Stimulated activated naive CD8-positive, alpha-beta T cell treated with anti-CD3 and anti-CD28 coated beads, Interleukin-15, Interleukin-2, amounts not matched to agents 100 ng/mL and 50 ng/mL, for 24 hours (primary cell): ENCODE results near the gene BOC.

Experiments
- H3K27ac Mint-ChIP-seq: one replicate; pipeline ENCODE4 v1.8.0; 2021; ENCODE audit warnings: mild to moderate bottlenecking, mixed read lengths
- H3K27me3 Mint-ChIP-seq: one replicate; pipeline ENCODE4 v1.8.0; 2021; ENCODE audit warnings: mixed read lengths
- H3K36me3 Mint-ChIP-seq: one replicate; pipeline ENCODE4 v1.8.0; 2021; ENCODE audit warnings: low read depth, mixed read lengths
- H3K4me1 Mint-ChIP-seq: one replicate; pipeline ENCODE4 v1.8.0; 2021; ENCODE audit warnings: low read depth, mixed read lengths
- H3K4me3 Mint-ChIP-seq: one replicate; pipeline ENCODE4 v1.8.0; 2021; ENCODE audit warnings: mild to moderate bottlenecking, mixed read lengths
- H3K9me3 Mint-ChIP-seq: one replicate; pipeline ENCODE4 v1.8.0; 2021; ENCODE audit warnings: mixed read lengths

Gene BOC

DNA sequence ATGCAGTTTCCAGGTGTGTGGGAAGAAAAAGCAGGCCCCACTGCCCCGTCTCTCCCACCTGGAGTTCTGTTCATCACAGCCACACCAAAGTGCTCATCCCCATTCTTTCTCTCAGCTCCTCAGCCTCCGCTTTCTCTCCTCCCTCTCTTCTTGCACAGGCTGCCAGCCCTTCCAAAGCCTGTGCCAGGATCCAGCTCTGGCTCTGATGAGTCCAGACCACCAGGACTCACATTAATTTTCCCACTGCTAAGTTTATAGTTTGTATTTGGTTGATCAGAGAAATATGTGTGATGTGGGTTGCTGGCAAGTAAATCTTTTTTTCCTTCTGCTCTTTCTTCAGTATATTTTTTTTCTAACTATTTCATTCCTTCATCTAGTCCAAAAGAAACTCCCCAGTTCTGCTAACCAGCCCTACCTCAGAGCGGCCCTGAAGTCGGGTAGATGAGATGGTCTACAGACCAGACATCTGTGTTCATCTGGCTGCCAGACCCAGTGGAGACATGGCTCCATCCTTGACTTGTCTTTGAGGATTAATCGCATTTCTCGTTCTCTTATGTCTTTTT lies 49.8 kb downstream of the BOC start:
- Mint-ChIP-seq H3K27me3 (no peaks in the 10 kb centered on the region), H3K9me3 (no peaks in the 10 kb centered on the region), H3K4me1 (no peaks in the 10 kb centered on the region), H3K36me3 (no peaks in the 10 kb centered on the region), H3K4me3 (no peak overlapping the region), H3K27ac (no peak overlapping the region)

- no peaks in the 10 kb centered on the region for H3K36me3 Mint-ChIP-seq
- H3K27me3 Mint-ChIP-seq: no peaks in the 10 kb centered on the region
- H3K9me3 Mint-ChIP-seq: no peaks in the 10 kb centered on the region
- no peak overlapping the region for H3K27ac Mint-ChIP-seq
- H3K4me1 Mint-ChIP-seq: no peaks in the 10 kb centered on the region
- H3K4me3 Mint-ChIP-seq: no peak overlapping the region
These were observed 50.4 kb downstream of the BOC start for GRCh38 chr3:113261626-113262303.

GRCh38 chr3:113262304-113262665 lies 50.9 kb downstream of the BOC start:
- H3K27me3 Mint-ChIP-seq: no peaks in the 10 kb centered on the region

DNA sequence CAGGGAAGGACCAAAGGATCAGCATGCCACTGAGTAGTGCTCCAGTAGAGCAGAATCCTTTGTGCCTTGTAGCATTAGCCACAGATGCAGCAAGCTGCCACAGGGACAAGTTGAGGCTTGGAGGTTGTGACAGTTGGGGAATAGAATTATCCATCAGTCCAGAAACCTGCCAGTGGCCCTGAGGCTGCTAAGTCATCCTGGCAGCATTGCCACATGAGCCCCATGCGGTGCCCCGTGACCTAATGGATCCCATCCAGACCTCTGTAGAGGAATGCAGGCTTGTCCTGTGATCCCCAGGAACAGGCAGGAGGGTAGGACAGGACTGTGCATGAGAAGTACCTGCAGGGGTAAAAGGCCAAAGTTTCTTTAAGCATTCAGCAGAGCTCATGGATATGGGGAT lies 51.7 kb downstream of the BOC start:
- H3K27ac Mint-ChIP-seq: no peak overlapping the region
- H3K4me1 Mint-ChIP-seq: no peaks in the 10 kb centered on the region
- H3K4me3 Mint-ChIP-seq: no peak overlapping the region
- no peaks in the 10 kb centered on the region for H3K27me3 Mint-ChIP-seq
- H3K9me3 Mint-ChIP-seq: no peaks in the 10 kb centered on the region
- no peaks in the 10 kb centered on the region for H3K36me3 Mint-ChIP-seq

More at GRCh38 chr3:113262304-113262665, 50.9 kb downstream of the BOC start:
- Mint-ChIP-seq H3K4me3 (no peak overlapping the region), H3K9me3 (no peaks in the 10 kb centered on the region), H3K36me3 (no peaks in the 10 kb centered on the region), H3K27ac (no peak overlapping the region), H3K4me1 (no peaks in the 10 kb centered on the region)

GRCh38 chr3:113263778-113264177 lies 52.4 kb downstream of the BOC start:
- Mint-ChIP-seq H3K4me1 (no peaks in the 10 kb centered on the region), H3K36me3 (no peaks in the 10 kb centered on the region), H3K27ac (no peak overlapping the region), H3K9me3 (no peaks in the 10 kb centered on the region), H3K4me3 (no peak overlapping the region), H3K27me3 (no peaks in the 10 kb centered on the region)

GRCh38 chr3:113264283-113265131 lies 53.1 kb downstream of the BOC start:
- no peaks in the 10 kb centered on the region for H3K27me3 Mint-ChIP-seq

GRCh38 chr3:113265231-113265630 lies 53.9 kb downstream of the BOC start:
- H3K4me1 Mint-ChIP-seq: no peaks in the 10 kb centered on the region
- no peaks in the 10 kb centered on the region for H3K36me3 Mint-ChIP-seq
- no peak overlapping the region for H3K27ac Mint-ChIP-seq
- H3K4me3 Mint-ChIP-seq: no peak overlapping the region
- no peaks in the 10 kb centered on the region for H3K9me3 Mint-ChIP-seq
- H3K27me3 Mint-ChIP-seq: no peaks in the 10 kb centered on the region

More at GRCh38 chr3:113264283-113265131, 53.1 kb downstream of the BOC start:
- no peaks in the 10 kb centered on the region for H3K9me3 Mint-ChIP-seq
- H3K4me1 Mint-ChIP-seq: no peaks in the 10 kb centered on the region
- H3K36me3 Mint-ChIP-seq: no peaks in the 10 kb centered on the region
- H3K27ac Mint-ChIP-seq: no peak overlapping the region
- H3K4me3 Mint-ChIP-seq: no peak overlapping the region

GRCh38 chr3:113266738-113267137 lies 55.4 kb downstream of the BOC start:
- no peaks in the 10 kb centered on the region for H3K9me3 Mint-ChIP-seq
- no peak overlapping the region for H3K4me3 Mint-ChIP-seq
- H3K4me1 Mint-ChIP-seq: no peaks in the 10 kb centered on the region
- H3K36me3 Mint-ChIP-seq: no peaks in the 10 kb centered on the region
- no peaks in the 10 kb centered on the region for H3K27me3 Mint-ChIP-seq
- no peak overlapping the region for H3K27ac Mint-ChIP-seq

DNA sequence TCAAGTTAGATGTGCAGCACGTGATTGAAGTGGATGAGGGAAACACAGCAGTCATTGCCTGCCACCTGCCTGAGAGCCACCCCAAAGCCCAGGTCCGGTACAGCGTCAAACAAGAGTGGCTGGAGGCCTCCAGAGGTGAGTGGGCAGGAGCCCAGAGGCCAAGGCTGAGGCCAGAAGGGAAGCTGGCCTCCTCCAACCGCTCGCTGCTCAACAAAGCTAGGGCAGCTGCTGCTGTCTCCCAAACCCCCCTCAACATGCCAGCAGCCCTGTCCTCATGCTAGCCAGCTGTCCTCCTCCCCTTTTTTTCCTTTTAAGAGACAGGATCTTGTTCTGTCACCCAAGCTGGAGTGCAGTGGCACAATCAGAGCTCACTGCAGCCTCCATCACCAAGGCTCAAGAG lies 57.0 kb downstream of the BOC start:
- no peak overlapping the region for H3K27ac Mint-ChIP-seq
- H3K36me3 Mint-ChIP-seq: no peaks in the 10 kb centered on the region
- no peaks in the 10 kb centered on the region for H3K9me3 Mint-ChIP-seq
- H3K27me3 Mint-ChIP-seq: no peaks in the 10 kb centered on the region
- no peaks in the 10 kb centered on the region for H3K4me1 Mint-ChIP-seq
- no peak overlapping the region for H3K4me3 Mint-ChIP-seq

GRCh38 chr3:113268942-113269341 lies 57.6 kb downstream of the BOC start:
- Mint-ChIP-seq H3K27ac (no peak overlapping the region), H3K9me3 (no peaks in the 10 kb centered on the region), H3K4me1 (no peaks in the 10 kb centered on the region), H3K36me3 (no peaks in the 10 kb centered on the region), H3K27me3 (no peaks in the 10 kb centered on the region), H3K4me3 (no peak overlapping the region)

DNA sequence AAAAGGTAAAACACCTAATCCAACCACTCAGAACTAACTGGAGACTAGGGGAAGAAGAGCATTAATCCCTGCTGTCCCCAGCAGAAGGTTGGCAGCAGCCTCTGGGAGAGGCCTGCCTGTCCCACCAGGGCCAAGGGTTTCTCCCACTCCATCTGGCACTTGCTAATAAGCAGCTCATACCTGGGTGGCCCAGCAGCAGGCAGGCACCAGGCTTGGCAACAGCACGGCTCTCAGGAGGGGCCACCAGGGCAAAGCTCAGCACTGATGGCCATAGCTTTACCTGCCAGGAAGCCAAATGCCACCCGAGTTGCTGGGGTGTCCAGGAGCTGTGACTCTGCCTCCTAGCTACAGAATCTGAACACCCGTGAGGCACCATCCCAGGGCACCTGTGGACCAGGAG lies 58.3 kb downstream of the BOC start:
- Mint-ChIP-seq H3K27me3 (no peaks in the 10 kb centered on the region), H3K9me3 (no peaks in the 10 kb centered on the region), H3K4me3 (no peak overlapping the region)

GRCh38 chr3:113270068-113270467 lies 58.7 kb downstream of the BOC start:
- Mint-ChIP-seq H3K27ac (no peak overlapping the region), H3K36me3 (no peaks in the 10 kb centered on the region), H3K27me3 (no peaks in the 10 kb centered on the region), H3K9me3 (no peaks in the 10 kb centered on the region), H3K4me3 (no peak overlapping the region), H3K4me1 (no peaks in the 10 kb centered on the region)

More for the DNA sequence above, 58.3 kb downstream of the BOC start:
- H3K36me3 Mint-ChIP-seq: no peaks in the 10 kb centered on the region
- no peak overlapping the region for H3K27ac Mint-ChIP-seq
- H3K4me1 Mint-ChIP-seq: no peaks in the 10 kb centered on the region

- Mint-ChIP-seq H3K4me1 (peaks cover 2% of the 10 kb centered on the region), H3K36me3 (no peaks in the 10 kb centered on the region), H3K4me3 (no peak overlapping the region), H3K27ac (no peak overlapping the region), H3K27me3 (no peaks in the 10 kb centered on the region), H3K9me3 (no peaks in the 10 kb centered on the region)
These were observed 59.4 kb downstream of the BOC start for GRCh38 chr3:113270786-113271185.

GRCh38 chr3:113271189-113271588 lies 59.8 kb downstream of the BOC start:
- H3K4me3 Mint-ChIP-seq: no peak overlapping the region
- H3K9me3 Mint-ChIP-seq: no peaks in the 10 kb centered on the region
- H3K27ac Mint-ChIP-seq: no peak overlapping the region
- H3K36me3 Mint-ChIP-seq: no peaks in the 10 kb centered on the region
- H3K4me1 Mint-ChIP-seq: peaks cover 6% of the 10 kb centered on the region
- H3K27me3 Mint-ChIP-seq: no peaks in the 10 kb centered on the region

DNA sequence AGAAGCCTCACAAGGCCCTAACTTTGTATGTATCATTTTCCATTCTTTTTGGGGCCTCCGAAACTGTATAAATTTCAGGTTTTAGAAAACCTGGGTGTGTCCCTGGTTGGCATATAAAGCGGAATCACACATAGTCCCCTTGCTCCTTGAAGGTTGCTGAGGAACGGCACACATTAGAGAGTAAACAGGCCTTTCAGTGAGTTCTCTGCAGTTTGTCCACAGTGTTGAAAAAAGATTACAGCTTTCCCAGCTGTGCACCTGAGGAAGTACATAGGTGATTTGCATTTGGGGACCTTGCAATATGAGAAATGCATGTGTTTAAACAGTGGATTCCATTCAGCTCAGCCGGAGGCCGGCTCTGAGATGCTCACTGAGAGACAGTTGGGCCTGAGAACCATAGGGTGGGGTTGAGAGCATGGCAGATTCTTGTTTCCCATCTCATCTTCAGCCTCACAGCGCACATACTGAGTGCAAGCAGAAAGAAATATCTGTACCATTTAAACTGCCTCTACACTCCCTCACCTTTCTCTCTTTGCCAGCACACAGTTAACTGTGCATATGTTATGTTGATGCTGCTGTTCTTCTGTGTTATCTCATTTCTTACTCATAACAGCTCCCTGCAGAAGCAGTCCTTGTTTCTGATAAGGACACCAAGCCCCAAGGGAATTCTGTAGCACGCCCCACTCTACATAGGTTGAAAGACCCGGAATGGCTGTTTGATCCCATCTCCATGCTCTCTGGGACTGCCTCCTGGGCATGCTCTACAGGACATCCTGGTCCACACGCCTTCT lies 60.4 kb downstream of the BOC start:
- H3K9me3 Mint-ChIP-seq: no peaks in the 10 kb centered on the region
- no peak overlapping the region for H3K27ac Mint-ChIP-seq
- peaks cover 12% of the 10 kb centered on the region for H3K4me1 Mint-ChIP-seq
- H3K36me3 Mint-ChIP-seq: no peaks in the 10 kb centered on the region
- H3K4me3 Mint-ChIP-seq: no peak overlapping the region
- no peaks in the 10 kb centered on the region for H3K27me3 Mint-ChIP-seq
